AG04450 (cell line): Measurements from ENCODE around the gene TTC8. TPM values are rescaled to one million over a fixed set of nuclear protein-coding genes. Genes with fewer than 3 reads are reported as not detected.
"Not testable (repeated sequence)": the region's sequence is repeated elsewhere in the genome, so short reads cannot be mapped to it uniquely, and the experiment has no call there.

Experiments used
- CTCF ChIA-PET: fragments of 300-600, 350-600 bp; formaldehyde crosslinking; extraction: SDS; loops from one replicate; lab custom pipeline; 2022; ENCODE audit warnings: antibody characterized with exemption, inconsistent platforms; lab: Charles Lee
- POLR2A ChIA-PET: fragments of 350-600 bp; formaldehyde crosslinking; extraction: SDS; loops from one replicate; lab custom pipeline; 2021; ENCODE audit warnings: antibody characterized with exemption, inconsistent platforms; lab: Yijun Ruan, JAX
- DNase-seq: peaks from one replicate; pipeline ENCODE4 v3.0.0-alpha.2; 2011; ENCODE audit warnings: low read depth, low spot score
- H3K27ac ChIP-seq: one replicate; pipeline ENCODE4 v1.5.1; 2012; ENCODE audit warnings: low read depth, low read length, control low read depth
- H3K27me3 ChIP-seq: one replicate; pipeline ENCODE4 v1.6.0; 2012; ENCODE audit warnings: low read length; ENCODE audit not compliant: control insufficient read depth, insufficient read depth
- H3K4me3 ChIP-seq: 2 replicates; pipeline ENCODE4 v1.5.1; 2011; ENCODE audit warnings: mild to moderate bottlenecking, low read depth, low read length, control low read depth
- H3K9me3 ChIP-seq: 2 replicates; pipeline ENCODE4 v1.5.1; 2012; ENCODE audit warnings: low read length; ENCODE audit not compliant: control insufficient read depth, insufficient read depth
- polyA plus RNA-seq: library from polyadenylated mRNA; depleted of rRNA; stranded (reverse); fragments of >200 nt; gene quantifications from 2 replicates; pipeline ENCODE4 v1.2.3, GENCODE V29; 2011
- TF ChIP-seq, protein P1 (sequence below): IDR thresholded peaks from 2 replicates; pipeline ENCODE4 v1.5.1; 2011; ENCODE audit warnings: low read depth, low read length, control low read depth, inconsistent platforms

Gene TTC8
- polyA plus RNA-seq, 1 experiment: 83.4 TPM

DNA sequence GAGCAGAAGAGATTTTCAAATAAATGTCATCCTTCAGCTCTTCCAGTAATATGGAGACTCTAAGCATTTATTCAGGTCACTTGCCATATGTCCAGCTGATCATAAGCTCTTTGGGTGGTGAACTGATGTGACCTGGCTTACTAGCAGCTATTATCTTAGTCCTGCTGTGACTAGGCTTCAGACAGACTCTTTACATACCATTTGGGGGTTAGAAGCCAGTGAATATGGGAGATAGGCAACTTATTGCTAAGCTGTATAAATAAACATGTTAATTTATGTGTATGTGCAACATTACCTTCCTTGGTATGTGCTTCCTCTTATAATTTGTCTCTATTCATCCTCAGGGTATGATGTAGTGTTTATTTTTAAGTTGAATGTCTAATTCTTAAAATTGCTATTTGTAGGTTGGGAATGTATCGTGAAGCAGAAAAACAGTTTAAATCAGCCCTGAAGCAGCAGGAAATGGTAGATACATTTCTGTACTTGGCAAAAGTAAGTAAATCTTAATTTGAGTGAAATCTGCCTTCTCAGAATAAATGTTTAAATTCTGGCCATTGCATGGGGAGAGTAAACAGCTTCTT lies 32.4 kb downstream of the TTC8 start:
- no peak for DNase-seq
- ChIA-PET CTCF (interaction anchor here (1.3 kb wide), 1 partner anchor 64 kb away, joined by 3 read pairs; the partner anchor contains the start of gene EML5), POLR2A (interaction anchor here (0.6 to 2.2 kb wide), 2 partner anchors 20 to 32 kb away, joined by 3 to 17 read pairs; partner anchors contain the start of gene TTC8)
- H3K9me3 ChIP-seq: no peaks in the 10 kb centered on the region
- H3K4me3 ChIP-seq: no peak overlapping the region
- H3K27ac ChIP-seq: no peak overlapping the region
- H3K27me3 ChIP-seq: no peaks in the 10 kb centered on the region
- TF ChIP-seq, protein P1, sequence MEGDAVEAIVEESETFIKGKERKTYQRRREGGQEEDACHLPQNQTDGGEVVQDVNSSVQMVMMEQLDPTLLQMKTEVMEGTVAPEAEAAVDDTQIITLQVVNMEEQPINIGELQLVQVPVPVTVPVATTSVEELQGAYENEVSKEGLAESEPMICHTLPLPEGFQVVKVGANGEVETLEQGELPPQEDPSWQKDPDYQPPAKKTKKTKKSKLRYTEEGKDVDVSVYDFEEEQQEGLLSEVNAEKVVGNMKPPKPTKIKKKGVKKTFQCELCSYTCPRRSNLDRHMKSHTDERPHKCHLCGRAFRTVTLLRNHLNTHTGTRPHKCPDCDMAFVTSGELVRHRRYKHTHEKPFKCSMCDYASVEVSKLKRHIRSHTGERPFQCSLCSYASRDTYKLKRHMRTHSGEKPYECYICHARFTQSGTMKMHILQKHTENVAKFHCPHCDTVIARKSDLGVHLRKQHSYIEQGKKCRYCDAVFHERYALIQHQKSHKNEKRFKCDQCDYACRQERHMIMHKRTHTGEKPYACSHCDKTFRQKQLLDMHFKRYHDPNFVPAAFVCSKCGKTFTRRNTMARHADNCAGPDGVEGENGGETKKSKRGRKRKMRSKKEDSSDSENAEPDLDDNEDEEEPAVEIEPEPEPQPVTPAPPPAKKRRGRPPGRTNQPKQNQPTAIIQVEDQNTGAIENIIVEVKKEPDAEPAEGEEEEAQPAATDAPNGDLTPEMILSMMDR: no peak

DNA sequence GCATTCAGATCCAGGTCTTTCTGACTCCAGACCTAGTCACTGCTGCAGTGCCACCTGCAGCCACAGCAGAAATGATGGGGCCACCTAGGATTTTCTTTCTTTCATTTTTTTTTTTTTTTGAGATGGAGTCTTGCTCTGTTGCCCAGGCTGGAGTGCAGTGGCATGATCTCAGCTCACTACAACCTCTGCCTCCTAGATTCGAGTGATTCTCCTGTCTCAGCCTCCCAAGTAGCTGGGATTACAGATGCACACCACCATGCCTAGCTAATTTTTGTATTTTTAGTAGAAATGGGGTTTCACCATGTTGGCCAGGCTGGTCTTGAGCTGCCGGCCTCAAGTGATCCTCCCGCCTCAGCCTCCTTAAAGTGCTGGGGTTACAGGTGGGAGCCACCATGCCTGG lies 33.4 kb downstream of the TTC8 start:
- DNase-seq, H3K9me3 ChIP-seq, H3K27me3 ChIP-seq, H3K27ac ChIP-seq, CTCF ChIA-PET, H3K4me3 ChIP-seq: not testable (repeated sequence)
- POLR2A ChIA-PET: interaction anchor here (2.2 kb wide), 1 partner anchor 33 kb away, joined by 17 read pairs; the partner anchor contains the start of gene TTC8

DNA sequence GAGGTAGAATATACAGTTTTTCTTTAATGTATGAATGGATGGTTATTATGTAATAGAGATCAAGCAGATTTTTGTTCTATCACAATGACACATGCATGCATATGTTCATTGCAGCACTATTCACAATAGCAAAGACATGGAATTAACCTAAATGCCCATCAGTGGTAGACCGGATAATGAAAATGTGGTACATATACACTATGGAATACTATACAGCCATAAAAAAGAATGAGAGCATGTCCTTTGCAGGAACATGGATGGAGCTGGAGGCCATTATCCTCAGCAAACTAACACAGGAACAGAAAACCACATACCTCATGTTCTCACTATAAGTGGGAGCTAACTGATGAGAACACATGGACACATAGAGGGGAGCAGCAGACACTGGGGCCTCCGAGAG lies 34.7 kb downstream of the TTC8 start:
- H3K9me3 ChIP-seq, CTCF ChIA-PET, H3K27me3 ChIP-seq, DNase-seq, H3K4me3 ChIP-seq, H3K27ac ChIP-seq, POLR2A ChIA-PET: not testable (repeated sequence)

DNA sequence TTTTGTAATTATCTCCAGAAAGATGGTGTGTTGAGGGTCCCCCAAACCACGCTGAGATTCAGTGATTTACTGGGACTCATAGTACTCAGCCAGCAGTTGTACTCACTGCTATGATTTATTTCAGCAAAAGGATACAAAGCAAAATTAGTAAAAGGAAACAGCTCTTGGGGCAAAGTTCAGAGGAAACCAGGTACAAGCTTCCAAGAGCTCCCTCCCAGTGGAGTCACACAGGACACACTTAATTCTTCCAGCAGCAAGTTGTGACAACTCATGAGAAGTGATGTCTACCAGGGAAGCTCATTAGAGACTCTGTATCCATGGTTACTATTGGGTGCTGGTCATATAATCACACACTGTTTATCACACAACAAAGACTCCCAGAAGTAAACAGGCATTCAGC lies 38.7 kb downstream of the TTC8 start:
- Histone ChIP-seq H3K4me3 (no peak overlapping the region), H3K9me3 (no peaks in the 10 kb centered on the region), H3K27me3 (no peaks in the 10 kb centered on the region), H3K27ac (no peak overlapping the region)
- TF ChIP-seq, protein P1: no peak
- ChIA-PET POLR2A (no interaction called here), CTCF (no interaction called here)
- DNase-seq: no peak

DNA sequence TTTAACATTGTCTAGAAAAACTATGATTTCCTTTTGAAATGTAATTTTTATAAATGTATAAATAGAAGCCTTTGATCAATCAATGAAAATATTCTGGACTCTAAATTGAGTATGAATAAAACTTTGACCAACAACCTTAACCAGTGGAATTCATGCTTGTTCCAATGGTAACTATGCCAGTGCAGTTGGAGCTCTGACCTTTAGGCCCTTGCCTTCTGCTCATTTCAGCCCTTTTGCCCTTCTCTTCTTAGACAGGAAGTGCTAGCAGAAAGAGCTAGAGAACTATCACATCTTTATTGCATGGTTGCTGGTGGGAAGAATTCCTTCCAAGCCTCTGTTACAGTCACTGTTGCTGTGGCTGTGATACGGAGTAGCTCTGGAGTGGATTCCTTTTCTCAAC lies 39.7 kb downstream of the TTC8 start:
- Histone ChIP-seq H3K27me3 (no peaks in the 10 kb centered on the region), H3K4me3 (no peak overlapping the region), H3K9me3 (no peaks in the 10 kb centered on the region), H3K27ac (no peak overlapping the region)
- TF ChIP-seq, protein P1: no peak
- ChIA-PET CTCF (no interaction called here), POLR2A (no interaction called here)
- no peak for DNase-seq

DNA sequence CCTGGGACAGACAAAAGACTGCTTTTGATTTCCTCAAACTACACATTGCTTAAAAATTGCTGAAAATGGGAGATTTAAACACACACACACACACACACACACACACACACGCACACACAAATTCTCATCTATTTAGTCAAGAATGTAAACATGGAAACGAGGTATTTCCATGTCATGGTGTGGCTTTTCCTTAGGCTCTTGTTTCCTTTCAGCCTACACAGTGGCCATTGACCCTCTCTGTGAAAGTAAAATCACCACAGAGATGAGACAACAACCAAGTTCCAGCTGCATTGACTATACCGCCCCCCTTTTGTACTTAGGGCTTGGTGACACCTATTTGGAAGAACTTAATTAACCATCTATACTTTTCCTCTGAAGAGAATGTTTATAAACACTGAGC lies 41.9 kb downstream of the TTC8 start:
- peak; percentile 49 for DNase-seq
- TF ChIP-seq, protein P1: no peak
- CTCF ChIA-PET: interaction anchor here (1.2 kb wide), 1 partner anchor 161 kb away, joined by 3 read pairs; no protein-coding TSS in a partner anchor

More for the DNA sequence above, 41.9 kb downstream of the TTC8 start:
- Histone ChIP-seq H3K27ac (no peak overlapping the region), H3K4me3 (no peak overlapping the region), H3K9me3 (no peaks in the 10 kb centered on the region), H3K27me3 (no peaks in the 10 kb centered on the region)
- POLR2A ChIA-PET: no interaction called here
